ENCODE measurements around the gene RRAD.
"Not testable (repeated sequence)": the region's sequence is repeated elsewhere in the genome, so short reads cannot be mapped to it uniquely, and the experiment has no call there.

Gene RRAD

DNA sequence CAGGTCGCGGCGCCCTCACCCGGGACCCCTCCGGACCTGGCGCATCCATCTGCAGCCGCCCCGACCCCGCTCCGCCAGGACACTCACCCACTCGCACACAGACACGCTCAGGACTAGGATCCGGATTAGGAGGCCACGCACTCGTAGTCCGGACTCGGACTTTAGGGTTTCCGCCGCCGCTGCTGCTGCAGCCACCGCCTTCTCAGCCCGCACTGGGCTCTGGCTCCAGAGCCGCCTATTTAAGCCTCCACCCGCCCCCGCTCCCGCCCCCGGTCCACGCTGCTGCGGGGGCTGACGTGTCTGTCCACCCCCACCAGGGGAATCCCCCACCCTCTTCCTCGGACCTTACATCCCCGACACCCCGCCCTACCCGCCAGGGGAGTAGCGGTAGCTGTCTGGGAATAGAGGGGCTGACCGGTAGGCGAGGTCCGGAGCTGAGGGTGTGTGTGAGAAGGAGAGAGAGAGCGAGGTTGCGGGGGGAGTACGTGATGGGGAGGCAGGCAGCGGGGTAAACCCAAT is at the start of gene RRAD:
Gene RRAD (minus strand): TSS at position 214 of the 519 bp plus-strand sequence. CDS start 356 bp downstream, outside the sequence.
- H3K4me3 Mint-ChIP-seq: peak within 1 kb of the TSS; percentile 51
- no peak for DNase-seq

DNA sequence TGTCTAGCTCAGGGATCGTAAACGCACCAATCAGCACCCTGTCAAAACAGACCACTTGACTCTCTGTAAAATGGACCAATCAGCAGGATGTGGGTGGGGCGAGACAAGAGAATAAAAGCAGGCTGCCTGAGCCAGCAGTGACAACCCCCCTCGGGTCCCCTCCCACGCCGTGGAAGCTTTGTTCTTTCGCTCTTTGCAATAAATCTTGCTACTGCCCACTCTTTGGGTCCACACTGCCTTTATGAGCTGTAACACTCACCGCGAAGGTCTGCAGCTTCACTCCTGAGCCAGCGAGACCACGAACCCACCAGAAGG is 49.6 kb upstream of the RRAD start:
- peak; percentile 68 for DNase-seq
- H3K9me3 Mint-ChIP-seq, H3K36me3 Mint-ChIP-seq: not testable (repeated sequence)
- Mint-ChIP-seq H3K27me3 (peaks cover 21% of the 10 kb centered on the region), H3K4me3 (peak overlapping the region; percentile 56), H3K27ac (peak overlapping the region; percentile 20), H3K4me1 (peaks cover 44% of the 10 kb centered on the region)
- CTCF ChIA-PET: interaction anchor here (0.8 to 7.8 kb wide), 6 partner anchors 14 to 180 kb away, joined by 3 to 65 read pairs (median 10); partner anchors contain the start of gene CES3

More for the DNA sequence above, at the start of gene RRAD:
- no peak within 1 kb of the TSS for H3K27ac Mint-ChIP-seq
- H3K36me3 Mint-ChIP-seq: no peaks in the 10 kb centered on the region
- H3K9me3 Mint-ChIP-seq: no peaks in the 10 kb centered on the region
- CTCF ChIA-PET: interaction anchor here (0.8 to 7.1 kb wide), 4 partner anchors 15 to 53 kb away, joined by 3 to 135 read pairs (median 4); partner anchors contain the start of gene CES3
- peaks cover 72% of the 10 kb centered on the region for H3K27me3 Mint-ChIP-seq
- H3K4me1 Mint-ChIP-seq: peaks cover 19% of the 10 kb centered on the region

- not testable (repeated sequence) for DNase-seq, H3K9me3 Mint-ChIP-seq, H3K36me3 Mint-ChIP-seq
- H3K27ac Mint-ChIP-seq: peak overlapping the region; percentile 20
- peaks cover 26% of the 10 kb centered on the region for H3K27me3 Mint-ChIP-seq
- peak overlapping the region; percentile 56 for H3K4me3 Mint-ChIP-seq
- CTCF ChIA-PET: interaction anchor here (0.8 to 7.8 kb wide), 5 partner anchors 13 to 211 kb away, joined by 3 to 65 read pairs (median 7); partner anchors contain the start of gene CES3
- peaks cover 40% of the 10 kb centered on the region for H3K4me1 Mint-ChIP-seq
Measured at GRCh38 chr16:66974156-66974931, 49.0 kb upstream of the RRAD start.

GRCh38 chr16:66973716-66974115 is 48.4 kb upstream of the RRAD start:
- Mint-ChIP-seq H3K27ac (no peak overlapping the region), H3K4me1 (peaks cover 34% of the 10 kb centered on the region), H3K9me3 (no peaks in the 10 kb centered on the region), H3K4me3 (no peak overlapping the region), H3K27me3 (peaks cover 27% of the 10 kb centered on the region), H3K36me3 (peaks cover 6% of the 10 kb centered on the region)
- no peak for DNase-seq
- CTCF ChIA-PET: interaction anchor here (1.5 to 7.8 kb wide), 3 partner anchors 14 to 212 kb away, joined by 7 to 65 read pairs (median 39); partner anchors contain the start of gene CES3

- peaks cover 27% of the 10 kb centered on the region for H3K27me3 Mint-ChIP-seq
Measured at GRCh38 chr16:66972983-66973382, 47.6 kb upstream of the RRAD start.

GRCh38 chr16:66970775-66971720 is 45.7 kb upstream of the RRAD start:
- no peaks in the 10 kb centered on the region for H3K9me3 Mint-ChIP-seq
- peaks cover 13% of the 10 kb centered on the region for H3K4me1 Mint-ChIP-seq
- CTCF ChIA-PET: interaction anchor here (5.8 kb wide), 1 partner anchor 11 kb away, joined by 39 read pairs; the partner anchor contains the start of gene CES3
- peaks cover 41% of the 10 kb centered on the region for H3K27me3 Mint-ChIP-seq
- no peak for DNase-seq
- H3K36me3 Mint-ChIP-seq: peaks cover 6% of the 10 kb centered on the region
- no peak overlapping the region for H3K4me3 Mint-ChIP-seq
- H3K27ac Mint-ChIP-seq: no peak overlapping the region

More at GRCh38 chr16:66972983-66973382, 47.6 kb upstream of the RRAD start:
- H3K27ac Mint-ChIP-seq: no peak overlapping the region
- peaks cover 6% of the 10 kb centered on the region for H3K36me3 Mint-ChIP-seq
- DNase-seq: no peak
- peaks cover 26% of the 10 kb centered on the region for H3K4me1 Mint-ChIP-seq
- H3K9me3 Mint-ChIP-seq: no peaks in the 10 kb centered on the region
- CTCF ChIA-PET: interaction anchor here (1.4 to 7.8 kb wide), 4 partner anchors 13 to 212 kb away, joined by 4 to 65 read pairs (median 23); partner anchors contain the start of gene CES3
- no peak overlapping the region for H3K4me3 Mint-ChIP-seq

DNA sequence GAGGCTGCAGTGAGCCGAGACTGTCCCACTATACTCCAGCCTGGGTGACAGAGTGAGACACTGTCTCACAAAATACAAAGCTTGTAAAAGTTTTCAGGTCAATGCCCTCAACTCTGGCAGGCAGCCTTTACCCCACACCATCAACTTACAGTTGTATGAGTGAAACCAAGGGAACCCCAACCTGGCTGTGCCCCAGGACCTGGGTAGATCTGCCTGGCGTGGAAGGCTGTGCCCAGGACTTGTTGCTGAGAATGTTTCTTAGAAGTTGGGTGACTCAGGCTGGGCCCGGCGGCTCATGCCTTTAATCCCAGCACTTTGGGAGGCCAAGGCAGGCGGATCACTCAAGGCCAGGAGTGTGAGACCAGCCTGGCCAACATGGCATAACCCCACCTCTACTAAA is 43.5 kb upstream of the RRAD start:
- H3K4me3 Mint-ChIP-seq: no peak overlapping the region

DNA sequence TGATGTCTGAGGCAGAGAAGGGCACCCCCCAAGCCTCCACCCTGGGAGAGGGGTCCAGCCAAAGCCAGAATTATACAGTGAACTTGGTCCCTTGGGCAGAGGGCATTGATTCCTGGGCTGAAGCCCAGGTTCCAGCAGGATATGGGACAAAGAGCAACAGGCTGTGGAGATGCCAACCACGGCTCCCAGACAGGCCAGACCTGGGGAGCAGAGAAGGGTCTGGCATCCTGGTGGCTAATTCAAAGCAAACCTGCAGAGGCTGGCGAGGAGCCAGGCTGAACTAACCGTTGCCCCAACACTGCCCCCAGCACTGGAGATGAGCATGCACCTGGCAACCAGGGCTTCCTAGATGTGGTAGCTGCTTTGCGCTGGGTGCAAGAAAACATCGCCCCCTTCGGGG is 38.7 kb upstream of the RRAD start:
- Mint-ChIP-seq H3K36me3 (no peaks in the 10 kb centered on the region), H3K4me3 (no peak overlapping the region), H3K27ac (no peak overlapping the region), H3K9me3 (no peaks in the 10 kb centered on the region), H3K4me1 (peaks cover 29% of the 10 kb centered on the region), H3K27me3 (peaks cover 52% of the 10 kb centered on the region)
- CTCF ChIA-PET: interaction anchor here (1.0 kb wide), 2 partner anchors 10 to 13 kb away, joined by 3 to 4 read pairs; no protein-coding TSS in a partner anchor
- DNase-seq: no peak

More for the DNA sequence above, 43.5 kb upstream of the RRAD start:
- Mint-ChIP-seq H3K4me1 (no peaks in the 10 kb centered on the region), H3K27me3 (peaks cover 56% of the 10 kb centered on the region), H3K27ac (no peak overlapping the region), H3K9me3 (no peaks in the 10 kb centered on the region), H3K36me3 (no peaks in the 10 kb centered on the region)
- no peak for DNase-seq
- CTCF ChIA-PET: interaction anchor here (5.8 kb wide), 1 partner anchor 9 kb away, joined by 39 read pairs; the partner anchor contains the start of gene CES3

DNA sequence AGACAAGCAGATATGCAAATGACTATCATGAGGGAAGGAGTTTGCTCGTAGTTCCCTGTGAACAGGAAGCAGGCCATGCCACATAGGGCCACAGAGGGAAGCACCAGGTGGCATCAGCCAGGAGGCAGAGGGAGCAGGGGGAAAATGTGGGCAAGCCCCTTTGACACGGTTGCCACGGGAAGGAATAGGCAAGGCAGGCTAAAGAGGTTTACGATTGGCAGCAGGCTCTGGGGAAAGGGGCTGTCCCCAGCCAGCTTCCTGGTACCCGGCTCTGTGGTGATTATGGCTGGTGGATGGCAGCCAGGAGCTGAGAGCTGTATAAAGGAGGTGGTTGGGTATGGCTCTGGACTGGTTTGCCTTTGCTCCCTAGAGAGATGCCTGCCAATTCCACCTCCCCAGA is 36.6 kb upstream of the RRAD start:
- CTCF ChIA-PET: interaction anchor here (1.1 to 4.6 kb wide), 9 partner anchors 8 to 217 kb away, joined by 3 to 39 read pairs (median 5); no protein-coding TSS in a partner anchor
- Mint-ChIP-seq H3K4me1 (peaks cover 42% of the 10 kb centered on the region), H3K27ac (peak overlapping the region; percentile 86), H3K36me3 (no peaks in the 10 kb centered on the region), H3K27me3 (peaks cover 51% of the 10 kb centered on the region), H3K9me3 (no peaks in the 10 kb centered on the region), H3K4me3 (peak overlapping the region; percentile 44)
- no peak for DNase-seq

DNA sequence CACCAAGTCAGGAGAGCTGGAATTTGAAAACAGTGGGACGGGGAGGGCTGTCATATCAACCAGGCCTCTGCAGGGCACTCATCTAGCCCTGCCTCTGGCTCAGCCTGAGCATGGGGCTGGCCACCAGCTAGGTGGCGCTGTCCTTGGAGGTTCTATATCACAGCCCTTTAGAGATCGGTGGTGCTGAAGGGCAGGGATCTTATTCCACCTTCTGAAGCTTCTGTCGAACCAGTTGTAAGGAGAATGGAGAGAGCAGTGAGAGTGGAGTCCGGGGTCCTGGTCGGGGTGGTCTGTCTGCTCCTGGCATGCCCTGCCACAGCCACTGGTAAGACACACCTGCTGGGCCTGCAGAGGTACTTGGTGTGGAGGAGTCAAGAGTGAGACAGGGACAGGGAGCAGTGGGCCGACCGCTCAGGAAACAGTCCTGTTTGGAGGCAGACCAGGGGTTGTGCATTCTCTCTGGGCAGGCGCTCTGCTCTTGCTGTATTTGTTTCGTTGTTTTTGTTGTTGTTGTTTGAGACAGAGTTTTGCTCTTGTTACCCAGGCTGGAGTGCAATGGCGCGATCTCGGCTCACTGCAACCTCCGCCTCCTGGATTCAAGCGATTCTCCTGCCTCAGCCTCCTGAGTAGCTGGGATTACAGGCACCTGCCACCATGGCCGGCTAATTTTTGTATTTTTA is 35.9 kb upstream of the RRAD start, which contains the start of gene CES3:
Gene CES3 (plus strand): TSS at position 202 of the 680 bp plus-strand sequence. CDS start 42 bp downstream, at position 244.
- H3K4me3 Mint-ChIP-seq: peak within 1 kb of the TSS; percentile 52

GRCh38 chr16:66960270-66960669 is 34.9 kb upstream of the RRAD start:
- H3K4me3 Mint-ChIP-seq: no peak overlapping the region
- H3K36me3 Mint-ChIP-seq: no peaks in the 10 kb centered on the region
- H3K27ac Mint-ChIP-seq: no peak overlapping the region
- no peaks in the 10 kb centered on the region for H3K9me3 Mint-ChIP-seq
- CTCF ChIA-PET: interaction anchor here (0.6 to 4.6 kb wide), 15 partner anchors 10 to 490 kb away, joined by 3 to 39 read pairs (median 4); no protein-coding TSS in a partner anchor
- H3K4me1 Mint-ChIP-seq: peaks cover 42% of the 10 kb centered on the region
- peaks cover 47% of the 10 kb centered on the region for H3K27me3 Mint-ChIP-seq
- DNase-seq: no peak

More for the DNA sequence above, 35.9 kb upstream of the RRAD start, which contains the start of gene CES3:
- H3K27me3 Mint-ChIP-seq: peaks cover 47% of the 10 kb centered on the region
- peak within 1 kb of the TSS; percentile 86 for H3K27ac Mint-ChIP-seq
- peaks cover 42% of the 10 kb centered on the region for H3K4me1 Mint-ChIP-seq
- CTCF ChIA-PET: interaction anchor here (0.6 to 4.6 kb wide), 24 partner anchors 7 to 489 kb away, joined by 3 to 39 read pairs (median 4); partner anchors contain the start of gene RRAD
- peak; percentile 83 for DNase-seq
- H3K9me3 Mint-ChIP-seq: no peaks in the 10 kb centered on the region
- H3K36me3 Mint-ChIP-seq: no peaks in the 10 kb centered on the region

- H3K4me1 Mint-ChIP-seq: peaks cover 42% of the 10 kb centered on the region
- H3K4me3 Mint-ChIP-seq: no peak overlapping the region
- H3K36me3 Mint-ChIP-seq: no peaks in the 10 kb centered on the region
- H3K27ac Mint-ChIP-seq: no peak overlapping the region
- H3K27me3 Mint-ChIP-seq: peaks cover 42% of the 10 kb centered on the region
- no peak for DNase-seq
- H3K9me3 Mint-ChIP-seq: no peaks in the 10 kb centered on the region
- CTCF ChIA-PET: interaction anchor here (0.7 to 4.6 kb wide), 9 partner anchors 10 to 225 kb away, joined by 3 to 39 read pairs (median 4); no protein-coding TSS in a partner anchor
Measured at GRCh38 chr16:66959704-66960161, 34.4 kb upstream of the RRAD start.

Data from activated naive CD4-positive, alpha-beta T cell treated with anti-CD3 and anti-CD28 coated beads, Interleukin-2, amount 10 ng/mL, durations not matched to agents 7 days and 5 days (primary cell).